Measurements from ENCODE around the gene ARSJ. TPM values are rescaled to one million over a fixed set of nuclear protein-coding genes. Genes with fewer than 3 reads are reported as not detected.

The ARSJ gene
- total RNA-seq, 6 donors from 2014 or later: 5.4 to 29.3 (median 14.8) TPM

DNA sequence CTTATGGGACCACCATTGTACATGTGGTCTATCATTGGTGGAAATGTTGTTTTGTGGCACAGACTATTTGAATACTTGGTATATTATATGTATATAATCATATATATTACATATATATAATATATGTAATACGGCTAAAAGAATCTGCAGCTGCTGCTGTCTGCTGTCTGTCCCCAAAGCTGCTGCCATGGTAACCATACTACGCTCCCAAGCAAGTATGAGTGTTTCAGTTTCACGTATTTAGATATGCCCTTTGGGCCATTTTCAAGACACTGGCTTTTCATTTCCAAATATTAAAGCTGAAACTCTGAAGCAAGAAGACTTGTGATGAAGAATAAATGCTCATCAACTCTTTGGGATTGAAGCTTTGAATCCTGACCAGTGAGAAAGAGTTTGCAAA is 42.0 kb upstream of the ARSJ start:
- ATAC-seq (ENCODE audit: low FRiP score in 2 of 2): no peak
- no peak for TF ChIP-seq POLR2A (IDR thresholded peaks at IDR 0.05)
- TF ChIP-seq, protein P1, sequence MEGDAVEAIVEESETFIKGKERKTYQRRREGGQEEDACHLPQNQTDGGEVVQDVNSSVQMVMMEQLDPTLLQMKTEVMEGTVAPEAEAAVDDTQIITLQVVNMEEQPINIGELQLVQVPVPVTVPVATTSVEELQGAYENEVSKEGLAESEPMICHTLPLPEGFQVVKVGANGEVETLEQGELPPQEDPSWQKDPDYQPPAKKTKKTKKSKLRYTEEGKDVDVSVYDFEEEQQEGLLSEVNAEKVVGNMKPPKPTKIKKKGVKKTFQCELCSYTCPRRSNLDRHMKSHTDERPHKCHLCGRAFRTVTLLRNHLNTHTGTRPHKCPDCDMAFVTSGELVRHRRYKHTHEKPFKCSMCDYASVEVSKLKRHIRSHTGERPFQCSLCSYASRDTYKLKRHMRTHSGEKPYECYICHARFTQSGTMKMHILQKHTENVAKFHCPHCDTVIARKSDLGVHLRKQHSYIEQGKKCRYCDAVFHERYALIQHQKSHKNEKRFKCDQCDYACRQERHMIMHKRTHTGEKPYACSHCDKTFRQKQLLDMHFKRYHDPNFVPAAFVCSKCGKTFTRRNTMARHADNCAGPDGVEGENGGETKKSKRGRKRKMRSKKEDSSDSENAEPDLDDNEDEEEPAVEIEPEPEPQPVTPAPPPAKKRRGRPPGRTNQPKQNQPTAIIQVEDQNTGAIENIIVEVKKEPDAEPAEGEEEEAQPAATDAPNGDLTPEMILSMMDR (IDR thresholded peaks at IDR 0.05): no peak
- TF ChIP-seq POLR2AphosphoS5 (IDR thresholded peaks at IDR 0.05): no peak
- no peak for TF ChIP-seq EP300 (IDR thresholded peaks at IDR 0.05)
- DNase-seq: no peak
- 88 to 92% methylated on average over 3 of the region's 3 CpGs for WGBS, 2 donors
- Histone ChIP-seq H3K27me3 (no peaks in the 10 kb centered on the region), H3K27ac (no peak overlapping the region), H3K4me3 (no peak overlapping the region), H3K4me1 (no peaks in the 10 kb centered on the region), H3K36me3 (no peaks in the 10 kb centered on the region), H3K9me3 (no peaks in the 10 kb centered on the region)

DNA sequence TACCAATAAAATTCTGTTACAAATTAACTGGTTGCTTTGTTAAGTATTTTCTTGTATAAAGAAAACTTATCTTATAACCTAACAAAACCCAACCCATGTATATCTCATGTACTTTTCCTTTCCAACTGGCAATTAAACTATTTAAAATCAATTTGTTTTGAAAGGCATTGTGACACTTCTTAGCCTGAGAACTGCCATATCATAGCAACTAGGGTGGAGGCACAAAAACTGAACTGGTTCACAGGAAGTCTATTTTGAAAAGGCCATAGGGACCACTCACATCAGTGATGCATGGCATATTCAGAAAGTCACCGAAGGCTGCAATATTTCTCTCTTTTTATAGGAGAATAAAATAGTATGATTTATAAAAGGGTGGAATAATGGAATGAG is 40.5 kb upstream of the ARSJ start:
- H3K27me3 ChIP-seq: no peaks in the 10 kb centered on the region
- H3K36me3 ChIP-seq: no peaks in the 10 kb centered on the region
- no peak for ATAC-seq (ENCODE audit: low FRiP score in 2 of 2)
- DNase-seq: no peak
- H3K9me3 ChIP-seq: no peaks in the 10 kb centered on the region
- H3K4me3 ChIP-seq: no peak overlapping the region
- WGBS, 2 donors: 75 to 88% methylated on average over 1 of the region's 1 CpG
- no peak overlapping the region for H3K27ac ChIP-seq
- no peaks in the 10 kb centered on the region for H3K4me1 ChIP-seq
- TF ChIP-seq, protein P1 (IDR thresholded peaks at IDR 0.05): no peak
- TF ChIP-seq EP300 (IDR thresholded peaks at IDR 0.05) (no peak), POLR2A (IDR thresholded peaks at IDR 0.05) (no peak), POLR2AphosphoS5 (IDR thresholded peaks at IDR 0.05) (no peak)

- DNase-seq: no peak
- TF ChIP-seq POLR2AphosphoS5 (IDR thresholded peaks at IDR 0.05): no peak
- TF ChIP-seq POLR2A (IDR thresholded peaks at IDR 0.05): no peak
- TF ChIP-seq EP300 (IDR thresholded peaks at IDR 0.05): no peak
- TF ChIP-seq, protein P1 (IDR thresholded peaks at IDR 0.05): no peak
- 33 to 47% methylated on average over 2 of the region's 2 CpGs for WGBS, 2 donors
Measured at GRCh38 chr4:114019276-114019968, 40.0 kb upstream of the ARSJ start.

DNA sequence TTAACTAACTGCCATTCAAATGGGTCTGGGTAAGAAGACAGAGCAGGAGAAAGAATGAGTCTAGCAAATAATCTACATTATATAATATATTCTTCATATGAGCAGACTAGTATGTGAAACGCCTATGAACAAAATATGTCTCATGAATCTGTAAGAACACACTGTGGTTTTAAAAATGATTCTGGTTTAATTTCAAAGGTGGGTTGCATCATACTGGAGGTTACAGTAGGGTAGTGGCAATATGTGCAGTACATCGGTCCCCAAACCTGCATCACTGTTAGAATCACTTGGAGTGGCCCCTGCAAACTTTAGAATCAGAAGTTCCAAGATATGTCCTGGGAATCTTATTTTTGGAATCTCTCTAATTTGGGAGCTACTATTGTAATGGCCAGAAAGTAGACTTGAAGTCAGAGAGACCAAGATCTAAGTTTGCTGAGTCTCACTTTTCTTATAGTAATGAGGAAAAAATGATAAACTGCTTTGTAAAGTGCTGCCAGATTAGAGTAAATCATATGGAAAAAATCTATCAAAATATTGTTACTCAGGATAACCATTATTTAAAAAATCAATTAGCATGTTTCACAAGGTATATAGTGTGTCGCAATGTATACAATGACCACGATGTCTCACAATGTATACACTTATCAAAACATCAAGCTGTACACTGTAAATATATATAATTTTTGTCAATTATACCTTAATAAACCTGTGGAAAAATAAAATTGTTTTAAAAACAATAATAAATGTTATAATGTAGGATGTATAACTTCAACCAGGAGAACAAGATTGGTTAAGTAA is 37.9 kb upstream of the ARSJ start:
- Histone ChIP-seq H3K27ac (no peak overlapping the region), H3K27me3 (no peaks in the 10 kb centered on the region), H3K36me3 (no peaks in the 10 kb centered on the region), H3K4me1 (no peaks in the 10 kb centered on the region), H3K4me3 (no peak overlapping the region), H3K9me3 (no peaks in the 10 kb centered on the region)
- WGBS, 2 donors: 86 to 94% methylated on average over 4 of the region's 4 CpGs
- DNase-seq (no peak), ATAC-seq (ENCODE audit: low FRiP score in 2 of 2) (no peak)
- TF ChIP-seq POLR2A (IDR thresholded peaks at IDR 0.05) (no peak), POLR2AphosphoS5 (IDR thresholded peaks at IDR 0.05) (no peak), EP300 (IDR thresholded peaks at IDR 0.05) (no peak)
- TF ChIP-seq, protein P1 (IDR thresholded peaks at IDR 0.05): no peak

More at GRCh38 chr4:114019276-114019968, 40.0 kb upstream of the ARSJ start:
- no peaks in the 10 kb centered on the region for H3K36me3 ChIP-seq
- H3K27ac ChIP-seq: no peak overlapping the region
- no peak for ATAC-seq (ENCODE audit: low FRiP score in 2 of 2)
- no peaks in the 10 kb centered on the region for H3K27me3 ChIP-seq
- H3K4me3 ChIP-seq: no peak overlapping the region
- no peaks in the 10 kb centered on the region for H3K9me3 ChIP-seq
- H3K4me1 ChIP-seq: no peaks in the 10 kb centered on the region
